DMS153 treated with DMSO at 0.1 percent for 48 hours (cell line): ENCODE measurements around the gene OXT.
"Not testable (repeated sequence)": the region's sequence is repeated elsewhere in the genome, so short reads cannot be mapped to it uniquely, and the experiment has no call there.

Experiments used
- DNase-seq: peaks from one replicate; lab custom pipeline; 2025; ENCODE audit not compliant: unreplicated experiment; lab: John Stamatoyannopoulos, UW

The OXT gene

DNA sequence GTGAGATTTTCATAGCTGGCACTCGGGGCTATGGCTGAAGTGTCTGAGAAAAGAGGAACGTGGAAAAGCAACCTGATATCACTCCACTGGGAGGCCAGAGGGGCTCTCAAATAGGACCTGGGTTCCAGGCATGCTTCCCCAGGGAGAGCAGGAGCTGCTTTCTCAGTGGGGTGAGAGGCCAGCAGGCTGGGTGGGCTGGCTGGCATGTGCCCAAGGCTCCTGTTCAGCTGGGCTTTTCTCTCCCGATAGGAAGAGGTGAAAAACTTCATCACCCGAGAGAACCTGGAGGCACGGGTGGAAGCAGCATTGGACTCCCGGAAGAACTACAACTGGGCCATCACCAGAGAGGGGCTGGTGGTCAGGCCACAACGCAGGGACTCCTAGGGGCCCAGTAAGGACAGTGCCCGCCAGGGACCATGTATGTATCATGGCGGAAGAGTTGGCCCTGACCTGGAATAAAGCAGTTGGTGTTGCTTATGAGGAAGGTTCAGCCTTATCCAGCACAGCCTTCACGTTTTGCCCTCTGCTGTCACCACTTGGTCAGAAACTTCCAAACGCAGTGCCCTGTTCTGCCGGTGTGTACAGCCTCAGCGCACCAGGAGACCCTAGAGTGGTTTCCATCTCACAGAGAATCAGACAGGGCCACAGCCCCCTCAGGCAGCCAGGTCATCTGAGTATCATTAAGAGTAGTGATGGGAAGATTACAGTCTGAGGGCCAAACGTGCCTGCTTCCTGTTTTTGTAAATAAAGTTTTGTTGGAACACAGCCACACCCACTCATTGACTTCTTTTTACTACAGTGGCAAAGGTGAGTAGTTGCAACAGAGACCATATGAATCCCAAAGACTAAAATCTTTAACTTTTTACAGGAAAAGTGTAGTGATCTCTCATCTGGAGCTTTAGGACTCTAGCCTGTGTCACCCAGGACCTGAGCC lies 23.7 kb upstream of the OXT start:
- DNase-seq = no peak

- DNase-seq = no peak
These were observed 19.9 kb upstream of the OXT start for GRCh38 chr20:3051385-3052019.

DNA sequence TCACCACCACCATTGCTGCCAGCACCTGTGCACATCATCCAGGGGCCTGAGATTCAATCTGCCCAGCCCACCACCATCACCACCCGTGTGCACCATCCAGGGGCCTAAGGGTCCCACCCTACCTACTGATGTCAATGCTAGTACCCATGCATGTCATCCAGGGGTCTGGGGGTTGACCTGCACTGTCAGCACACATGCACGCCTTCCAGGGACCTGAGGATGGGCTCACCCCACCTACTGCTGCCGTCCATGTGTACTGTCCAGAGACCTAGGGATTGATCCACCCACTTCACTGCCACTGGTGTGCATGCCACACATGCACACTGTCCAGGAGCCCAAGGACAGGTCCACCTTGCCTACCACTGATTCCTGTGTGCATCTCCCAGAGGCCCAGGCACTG lies 11.9 kb upstream of the OXT start:
- no peak for DNase-seq

DNA sequence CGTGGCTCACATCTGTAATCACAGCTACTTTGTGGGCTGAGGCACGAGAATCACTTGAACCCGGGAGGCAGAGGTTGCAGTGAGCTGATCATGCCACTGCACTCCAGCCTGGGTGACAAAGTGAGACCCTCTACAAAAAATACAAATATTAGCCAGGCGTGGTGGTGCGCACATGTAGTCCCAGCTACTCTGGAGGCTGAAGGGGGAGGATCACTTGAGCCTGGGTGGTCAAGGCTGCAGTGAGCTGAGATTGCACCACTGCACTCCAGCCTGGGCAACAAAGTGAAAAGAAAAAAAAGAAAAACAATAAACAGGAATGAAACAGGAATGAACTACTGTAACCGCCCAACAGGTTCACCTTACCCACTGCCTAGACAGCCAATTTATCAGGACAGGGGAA lies 7.3 kb upstream of the OXT start:
- not testable (repeated sequence) for DNase-seq

GRCh38 chr20:3067139-3068014 lies 4.0 kb upstream of the OXT start:
- no peak for DNase-seq

- DNase-seq = no peak
These were observed 3.3 kb upstream of the OXT start for GRCh38 chr20:3068075-3068474.

- DNase-seq = peak; percentile 10
These were observed 2.2 kb upstream of the OXT start for GRCh38 chr20:3068986-3069900.

DNA sequence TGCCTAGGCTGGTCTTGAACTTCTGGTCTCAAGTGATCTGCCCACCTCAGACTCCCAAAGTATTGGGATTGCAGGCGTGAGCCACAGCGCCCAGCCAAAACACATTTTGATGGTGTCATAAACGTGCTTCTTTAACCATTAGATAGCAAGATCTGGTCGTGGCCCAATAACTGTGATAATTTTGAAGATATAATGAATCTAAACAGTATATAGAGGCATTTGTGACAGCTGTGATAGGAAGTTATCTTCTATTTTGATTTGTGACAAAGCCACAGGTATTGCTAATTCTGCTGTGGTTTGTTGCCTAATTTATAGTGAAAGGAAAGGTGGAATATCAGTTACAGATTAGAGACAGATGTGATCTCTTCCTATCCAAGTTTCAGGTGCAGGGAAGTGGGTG lies 695 bp upstream of the OXT start:
- no peak for DNase-seq

GRCh38 chr20:3071266-3071609 lies 182 bp upstream of the OXT start:
- no peak for DNase-seq

DNA sequence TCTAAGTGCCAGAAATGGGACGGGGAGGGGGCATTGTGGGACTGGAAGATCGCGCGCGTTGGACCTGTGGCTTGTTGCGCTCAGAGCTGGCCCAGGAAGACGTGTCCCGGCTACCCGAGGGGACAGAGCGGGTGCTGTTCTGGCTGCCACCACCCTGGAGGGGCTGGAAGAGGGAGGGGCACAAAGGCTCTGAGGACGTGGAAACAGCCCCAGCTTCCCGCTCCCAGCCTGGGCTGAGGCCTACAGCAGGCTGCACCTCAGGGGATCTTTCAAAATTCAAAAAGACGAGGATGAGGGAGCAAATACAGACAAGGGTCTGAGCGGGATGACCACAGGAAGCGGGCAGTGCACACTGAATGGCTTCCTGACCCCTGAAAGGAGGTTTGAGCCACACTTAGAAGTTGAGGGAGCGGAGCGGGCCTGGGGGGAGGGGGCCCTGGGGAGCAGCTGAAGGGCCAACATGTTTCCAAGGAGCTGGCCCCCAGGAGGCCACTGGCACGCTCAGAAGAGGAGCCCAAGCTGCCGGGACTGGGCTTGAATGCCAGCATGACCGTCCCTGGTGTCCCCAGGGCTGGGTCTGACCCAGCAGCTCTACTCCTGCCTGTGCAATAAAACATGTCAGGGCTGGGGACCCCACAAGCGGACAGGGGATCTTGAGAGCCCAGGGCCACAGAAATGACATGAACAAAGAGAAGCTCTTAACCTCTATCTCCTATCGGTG lies 1.3 kb downstream of the OXT start:
- DNase-seq = no peak

GRCh38 chr20:3073251-3073643 lies 1.8 kb downstream of the OXT start:
- not testable (repeated sequence) for DNase-seq

GRCh38 chr20:3074812-3075211 lies 3.4 kb downstream of the OXT start:
- DNase-seq = no peak

GRCh38 chr20:3075315-3075714 lies 3.9 kb downstream of the OXT start:
- not testable (repeated sequence) for DNase-seq

- no peak for DNase-seq
These were observed 6.3 kb downstream of the OXT start for GRCh38 chr20:3077618-3078134.

DNA sequence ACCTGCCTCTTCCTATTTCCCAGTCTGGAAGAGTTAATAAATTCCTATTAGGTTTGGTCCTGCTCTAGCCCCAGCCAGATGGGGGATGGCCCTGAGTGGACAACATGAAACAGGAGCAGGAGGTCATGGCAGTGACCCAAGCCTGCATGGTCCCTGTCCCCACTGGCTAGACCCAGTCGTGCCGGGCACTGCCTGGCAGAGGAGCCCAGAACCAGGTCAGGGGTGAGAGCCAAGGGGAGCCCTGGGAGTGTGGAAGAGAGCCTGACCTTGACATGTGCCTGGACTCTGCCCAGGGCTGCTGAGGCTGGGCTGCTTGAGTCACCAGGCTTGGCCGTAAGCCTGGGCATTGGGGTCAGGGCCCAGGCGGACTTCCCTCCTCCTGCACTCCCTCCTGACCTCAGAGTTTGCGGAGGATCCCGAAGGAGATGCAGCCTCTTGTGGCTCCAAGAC lies 9.5 kb downstream of the OXT start:
- DNase-seq = no peak

DNA sequence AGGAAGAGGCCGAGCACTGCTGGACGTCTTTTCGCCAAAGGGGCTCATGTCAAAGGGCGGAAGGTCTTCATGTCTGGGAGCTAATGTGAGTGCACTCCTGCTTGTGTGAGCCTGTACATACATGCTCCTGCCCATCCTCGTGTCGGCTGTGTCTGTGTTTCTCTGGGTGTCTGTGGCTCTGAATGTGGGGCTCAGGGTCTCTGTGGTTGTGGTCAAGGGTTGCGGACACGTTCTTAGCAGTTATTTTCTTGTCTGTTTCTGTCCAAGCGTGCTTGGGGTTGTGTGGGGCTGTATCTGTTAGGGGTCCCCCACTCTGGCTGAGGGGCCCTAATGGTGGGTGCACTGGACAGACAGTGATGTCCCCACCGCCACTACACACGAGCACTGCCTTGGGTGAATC lies 10.2 kb downstream of the OXT start:
- no peak for DNase-seq

DNA sequence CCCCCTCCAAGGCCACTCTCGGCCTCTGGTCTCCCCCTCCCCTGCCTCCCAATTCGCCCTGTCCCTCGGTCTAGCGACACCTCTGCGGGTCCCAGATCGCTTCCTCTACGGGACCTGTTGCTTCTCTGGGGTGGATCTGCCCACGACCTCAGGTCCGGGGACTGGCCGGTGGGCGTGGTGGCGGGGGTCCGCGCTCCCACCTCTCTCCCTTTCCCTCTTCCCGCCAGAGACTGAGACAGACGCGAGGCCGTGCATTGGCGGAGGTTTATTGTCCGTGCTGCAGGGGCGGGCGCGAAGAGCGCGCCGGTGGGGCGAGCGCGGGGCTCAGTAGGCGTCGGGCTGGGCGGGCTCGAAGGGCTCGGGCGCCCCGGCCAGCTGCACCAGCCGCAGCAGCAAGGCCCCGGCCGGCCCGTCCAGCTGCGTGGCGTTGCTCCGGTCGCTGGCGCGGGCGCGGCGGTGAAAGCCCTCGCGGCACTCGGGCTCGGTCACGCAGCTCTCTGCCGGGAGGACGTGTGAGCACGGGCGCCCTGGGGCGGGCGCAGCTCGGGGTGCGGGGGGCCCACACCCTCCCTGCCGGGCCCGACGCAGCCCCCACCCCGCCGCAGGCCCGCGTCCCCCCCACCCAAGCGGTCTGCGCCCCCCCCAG lies 11.0 kb downstream of the OXT start:
- no peak for DNase-seq

GRCh38 chr20:3082955-3083952 lies 11.8 kb downstream of the OXT start:
- DNase-seq = no peak
